ENCODE data around the gene TLCD1. TPM values are rescaled to one million over a fixed set of nuclear protein-coding genes. Genes with fewer than 3 reads are reported as not detected.
A peak's percentile ranks its signal among the peaks of the same experiment; 100 is the strongest.
"Not testable (repeated sequence)": the region's sequence is repeated elsewhere in the genome, so short reads cannot be mapped to it uniquely, and the experiment has no call there.

Gene TLCD1
- total RNA-seq, 3 donors from 2014 or later = 20.8 to 28.5 (median 23.8) TPM

GRCh38 chr17:28726627-28727491 lies 826 bp upstream of the TLCD1 start:
- Mint-ChIP-seq H3K36me3 (ENCODE audit: insufficient read depth) (peaks cover 32% of the 10 kb centered on the region), H3K4me1 (ENCODE audit: low read depth) (peaks cover 45% of the 10 kb centered on the region), H3K4me3 (peak overlapping the region; percentile 94)

GRCh38 chr17:28725660-28726225 lies 290 bp downstream of the TLCD1 start:
- Mint-ChIP-seq H3K27me3 (ENCODE audit: low read depth) (no peaks in the 10 kb centered on the region), H3K4me3 (peak overlapping the region; percentile 100), H3K9me3 (no peaks in the 10 kb centered on the region), H3K36me3 (ENCODE audit: insufficient read depth) (peaks cover 43% of the 10 kb centered on the region), H3K4me1 (ENCODE audit: low read depth) (peaks cover 49% of the 10 kb centered on the region)
- DNase-seq (peak; percentile 34), ATAC-seq (peak; percentile 9 to 11)

More at GRCh38 chr17:28726627-28727491, 826 bp upstream of the TLCD1 start:
- ATAC-seq = peak; percentile 26 to 31
- DNase-seq = peak; percentile 89
- Mint-ChIP-seq H3K27me3 (ENCODE audit: low read depth) (no peaks in the 10 kb centered on the region), H3K9me3 (no peaks in the 10 kb centered on the region)

GRCh38 chr17:28725166-28725659 lies 820 bp downstream of the TLCD1 start:
- ATAC-seq = no peak
- H3K36me3 Mint-ChIP-seq (ENCODE audit: insufficient read depth) = peaks cover 49% of the 10 kb centered on the region
- DNase-seq = no peak

DNA sequence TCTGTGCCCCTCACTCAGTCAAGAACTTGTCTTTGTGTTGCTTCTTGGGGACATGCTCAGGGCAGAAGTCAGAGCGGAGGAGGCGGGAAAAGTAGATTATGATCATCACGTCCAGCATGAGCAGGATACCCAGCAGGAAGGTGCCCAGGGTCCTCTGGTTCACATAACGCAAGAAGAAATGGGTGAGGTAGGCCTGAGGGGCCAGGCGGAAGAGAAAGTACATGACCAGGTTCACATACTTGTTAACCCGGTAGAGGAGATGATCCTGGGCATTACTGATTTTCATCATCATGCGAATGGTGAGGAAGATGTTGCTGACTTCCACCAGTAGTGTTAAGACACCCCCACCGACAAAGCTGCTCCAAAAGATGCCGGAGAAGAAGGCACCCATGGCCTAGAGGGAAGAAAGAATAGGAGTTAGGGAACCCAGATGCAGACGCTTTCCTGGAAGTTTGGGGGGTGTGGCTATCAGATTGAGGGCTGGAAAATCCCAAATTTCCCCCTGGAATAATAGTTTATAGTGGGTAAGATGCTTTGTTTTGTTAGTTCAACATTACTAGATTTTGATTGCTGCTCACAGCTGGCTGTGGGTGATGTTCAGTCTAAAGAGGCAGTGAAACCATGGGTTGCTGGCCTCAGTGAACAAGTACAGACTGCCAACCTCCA lies 1.4 kb downstream of the TLCD1 start:
- Mint-ChIP-seq H3K4me3 (peak overlapping the region; percentile 100), H3K27me3 (ENCODE audit: low read depth) (no peaks in the 10 kb centered on the region), H3K4me1 (ENCODE audit: low read depth) (peaks cover 49% of the 10 kb centered on the region), H3K9me3 (no peaks in the 10 kb centered on the region), H3K36me3 (ENCODE audit: insufficient read depth) (peaks cover 53% of the 10 kb centered on the region)
- ATAC-seq (no peak), DNase-seq (no peak)

More at GRCh38 chr17:28725166-28725659, 820 bp downstream of the TLCD1 start:
- Mint-ChIP-seq H3K4me3 (peak overlapping the region; percentile 100), H3K4me1 (ENCODE audit: low read depth) (peaks cover 52% of the 10 kb centered on the region), H3K27me3 (ENCODE audit: low read depth) (no peaks in the 10 kb centered on the region), H3K9me3 (no peaks in the 10 kb centered on the region)

DNA sequence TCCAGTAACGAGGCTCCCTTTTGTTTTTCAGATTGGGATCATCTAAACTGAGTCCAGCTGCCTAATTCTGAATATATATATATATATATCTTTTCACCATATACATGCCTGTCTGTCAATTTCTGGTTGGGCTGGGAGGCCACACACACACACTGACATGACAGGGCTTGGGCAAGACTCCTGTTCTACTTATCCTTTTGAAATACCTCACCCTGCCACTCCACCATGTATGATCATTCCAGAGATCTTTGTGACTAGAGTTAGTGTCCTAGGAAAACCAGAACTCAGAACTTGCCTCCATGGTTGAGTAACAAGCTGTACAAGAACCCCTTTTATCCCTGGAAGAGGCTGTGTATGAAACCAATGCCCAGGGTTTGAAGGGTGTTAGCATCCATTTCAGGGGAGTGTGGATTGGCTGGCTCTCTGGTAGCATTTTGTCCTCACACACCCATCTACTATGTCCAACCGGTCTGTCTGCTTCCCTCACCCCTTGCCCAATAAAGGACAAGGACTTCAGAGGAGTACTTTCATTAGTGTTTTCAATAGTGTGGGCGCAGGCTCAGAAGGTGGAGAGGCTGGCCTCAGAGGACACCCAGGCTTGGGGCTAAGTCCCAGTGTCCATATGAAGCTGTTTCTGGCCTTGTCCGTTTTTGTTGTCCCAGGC lies 2.1 kb downstream of the TLCD1 start:
- ATAC-seq; DNase-seq; H3K27me3 Mint-ChIP-seq (ENCODE audit: low read depth); H3K9me3 Mint-ChIP-seq: not testable (repeated sequence)
- Mint-ChIP-seq H3K4me3 (peak overlapping the region; percentile 100), H3K4me1 (ENCODE audit: low read depth) (peaks cover 48% of the 10 kb centered on the region), H3K36me3 (ENCODE audit: insufficient read depth) (peaks cover 53% of the 10 kb centered on the region)

GRCh38 chr17:28723159-28723835 lies 2.7 kb downstream of the TLCD1 start:
- Mint-ChIP-seq H3K9me3 (no peaks in the 10 kb centered on the region), H3K36me3 (ENCODE audit: insufficient read depth) (peaks cover 53% of the 10 kb centered on the region), H3K4me1 (ENCODE audit: low read depth) (peaks cover 51% of the 10 kb centered on the region)

GRCh38 chr17:28722417-28723158 lies 3.4 kb downstream of the TLCD1 start:
- ATAC-seq (no peak), DNase-seq (no peak)
- H3K9me3 Mint-ChIP-seq = no peaks in the 10 kb centered on the region
- peak overlapping the region; percentile 100 for H3K4me3 Mint-ChIP-seq
- H3K36me3 Mint-ChIP-seq (ENCODE audit: insufficient read depth) = peaks cover 53% of the 10 kb centered on the region
- H3K4me1 Mint-ChIP-seq (ENCODE audit: low read depth) = peaks cover 49% of the 10 kb centered on the region
- peaks cover 3% of the 10 kb centered on the region for H3K27me3 Mint-ChIP-seq (ENCODE audit: low read depth)

More at GRCh38 chr17:28723159-28723835, 2.7 kb downstream of the TLCD1 start:
- H3K27me3 Mint-ChIP-seq (ENCODE audit: low read depth) = peaks cover 1% of the 10 kb centered on the region
- ATAC-seq = no peak
- no peak for DNase-seq
- H3K4me3 Mint-ChIP-seq = peak overlapping the region; percentile 100

- not testable (repeated sequence) for H3K27me3 Mint-ChIP-seq (ENCODE audit: low read depth); DNase-seq; H3K9me3 Mint-ChIP-seq; ATAC-seq
- Mint-ChIP-seq H3K4me3 (peak overlapping the region; percentile 100), H3K36me3 (ENCODE audit: insufficient read depth) (peaks cover 53% of the 10 kb centered on the region), H3K4me1 (ENCODE audit: low read depth) (peaks cover 45% of the 10 kb centered on the region)
Observed at GRCh38 chr17:28720997-28721329, 5.1 kb downstream of the TLCD1 start.

- H3K4me1 Mint-ChIP-seq (ENCODE audit: low read depth) = peaks cover 45% of the 10 kb centered on the region
- H3K27me3 Mint-ChIP-seq (ENCODE audit: low read depth) = peaks cover 9% of the 10 kb centered on the region
- ATAC-seq (peak in 1 of 2 donors; percentile 11), DNase-seq (peak; percentile 27)
- H3K36me3 Mint-ChIP-seq (ENCODE audit: insufficient read depth) = peaks cover 52% of the 10 kb centered on the region
- peak overlapping the region; percentile 100 for H3K4me3 Mint-ChIP-seq
- no peaks in the 10 kb centered on the region for H3K9me3 Mint-ChIP-seq
Observed at GRCh38 chr17:28720247-28720996, 5.6 kb downstream of the TLCD1 start.

GRCh38 chr17:28719021-28719433 lies 7.0 kb downstream of the TLCD1 start:
- peaks cover 39% of the 10 kb centered on the region for H3K36me3 Mint-ChIP-seq (ENCODE audit: insufficient read depth)
- no peak for ATAC-seq
- peaks cover 32% of the 10 kb centered on the region for H3K4me1 Mint-ChIP-seq (ENCODE audit: low read depth)

DNA sequence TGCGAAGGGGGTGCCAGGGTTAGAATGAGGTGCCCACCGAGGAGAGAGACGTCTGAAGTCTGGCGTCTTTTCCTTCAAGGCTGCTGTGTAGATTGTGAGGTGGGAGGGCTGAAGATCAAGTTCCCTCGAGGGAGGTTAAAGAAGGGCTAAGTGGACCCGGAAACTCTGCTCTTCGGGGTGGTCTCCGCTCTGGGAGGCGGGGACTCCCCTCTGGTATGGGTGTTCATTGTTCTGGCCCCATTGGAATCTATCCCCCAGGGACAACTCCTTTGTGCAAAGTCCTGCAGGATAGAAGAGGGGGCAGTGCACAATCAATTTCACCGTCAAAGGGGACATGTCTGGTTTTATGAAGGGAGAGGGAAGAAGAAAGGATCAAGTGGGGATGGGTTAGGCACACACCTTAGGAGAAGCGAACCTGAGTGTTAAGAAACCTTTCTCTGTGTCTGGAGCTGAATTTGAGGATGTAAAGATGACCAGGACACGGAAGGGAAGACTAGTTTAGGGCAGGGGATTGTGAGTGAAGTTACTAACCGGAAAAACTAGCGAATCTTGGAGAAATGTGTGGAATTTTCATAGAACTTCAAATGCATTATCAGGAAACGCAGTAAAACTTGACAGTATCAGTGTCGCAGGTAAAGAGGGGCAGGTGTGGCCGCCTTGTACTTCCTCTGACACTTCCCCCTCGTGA lies 7.6 kb downstream of the TLCD1 start:
- Mint-ChIP-seq H3K4me3 (peak overlapping the region; percentile 63), H3K27me3 (ENCODE audit: low read depth) (peaks cover 14% of the 10 kb centered on the region), H3K36me3 (ENCODE audit: insufficient read depth) (peaks cover 35% of the 10 kb centered on the region), H3K9me3 (no peaks in the 10 kb centered on the region), H3K4me1 (ENCODE audit: low read depth) (peaks cover 30% of the 10 kb centered on the region)
- DNase-seq (no peak), ATAC-seq (no peak)

More at GRCh38 chr17:28719021-28719433, 7.0 kb downstream of the TLCD1 start:
- DNase-seq = no peak
- Mint-ChIP-seq H3K9me3 (no peaks in the 10 kb centered on the region), H3K27me3 (ENCODE audit: low read depth) (peaks cover 14% of the 10 kb centered on the region), H3K4me3 (peak overlapping the region; percentile 100)
